SJCRH30 (cell line): ENCODE results near the gene NAP1L4. TPM values are rescaled to one million over a fixed set of nuclear protein-coding genes. Genes with fewer than 3 reads are reported as not detected.

Source experiments
- DNase-seq, 2 experiments: peaks; one replicate each; pipeline ENCODE4 v3.0.0-alpha.2; 2015 to 2020
- H3K27ac ChIP-seq: fragments of 250-450 bp; sonication (Bioruptor Pico); 2 replicates; pipeline ENCODE4 v1.5.1; 2020; ENCODE audit warnings: mild to moderate bottlenecking, moderate library complexity
- H3K27me3 ChIP-seq: fragments of 250-450 bp; sonication (Bioruptor Pico); 2 replicates; pipeline ENCODE4 v1.5.1; 2020; ENCODE audit warnings: mild to moderate bottlenecking, moderate library complexity
- H3K36me3 ChIP-seq: fragments of 250-450 bp; sonication (Bioruptor Pico); 2 replicates; pipeline ENCODE4 v1.5.1; 2020; ENCODE audit warnings: mild to moderate bottlenecking, moderate library complexity
- H3K4me1 ChIP-seq: fragments of 250-450 bp; sonication (Bioruptor Pico); 2 replicates; pipeline ENCODE4 v1.5.1; 2020; ENCODE audit warnings: mild to moderate bottlenecking, moderate library complexity
- H3K4me3 ChIP-seq: fragments of 250-450 bp; sonication (Bioruptor Pico); 2 replicates; pipeline ENCODE4 v1.5.1; 2020; ENCODE audit warnings: mild to moderate bottlenecking, moderate library complexity
- H3K9me3 ChIP-seq: fragments of 250-450 bp; sonication (Bioruptor Pico); replicated peaks from 2 replicates; pipeline ENCODE4 v1.5.1; 2020; ENCODE audit warnings: mild to moderate bottlenecking, moderate library complexity
- total RNA-seq: library from RNA; depleted of rRNA; stranded (reverse); fragments of >200 nt; shearing (Covaris generic); gene quantifications from 2 replicates; pipeline ENCODE4 v1.2.3, GENCODE V29; 2014

NAP1L4 gene
- total RNA-seq, 1 experiment from 2014 or later = 168 TPM

GRCh38 chr11:3016861-3017260 is 24.7 kb upstream of the NAP1L4 start:
- Histone ChIP-seq H3K4me1 (no peaks in the 10 kb centered on the region), H3K27ac (no peak overlapping the region), H3K27me3 (no peaks in the 10 kb centered on the region), H3K36me3 (peaks cover 20% of the 10 kb centered on the region), H3K4me3 (no peak overlapping the region), H3K9me3 (no peaks in the 10 kb centered on the region)
- no peak for DNase-seq

DNA sequence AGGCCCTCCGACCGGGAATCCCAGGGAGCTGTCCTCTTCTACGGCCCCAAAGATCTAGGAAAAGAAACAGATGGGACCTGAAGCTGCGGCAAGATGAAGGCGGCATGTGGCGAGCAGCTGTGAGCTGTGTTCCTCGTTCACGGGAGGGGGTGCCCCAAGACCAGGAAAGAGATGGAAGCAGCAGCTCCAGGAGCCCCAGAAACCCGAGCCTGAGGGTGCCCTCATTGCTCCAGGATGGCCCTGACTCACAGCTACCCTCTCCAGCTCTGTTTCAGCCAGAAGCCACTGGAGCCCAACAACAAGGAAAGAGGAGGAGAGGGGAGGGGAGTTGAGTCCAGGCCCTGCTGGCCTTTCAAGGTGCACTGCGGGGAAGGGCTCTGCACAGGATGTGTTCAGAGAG is 23.7 kb upstream of the NAP1L4 start:
- H3K4me3 ChIP-seq = no peak overlapping the region
- H3K9me3 ChIP-seq = no peaks in the 10 kb centered on the region
- peaks cover 21% of the 10 kb centered on the region for H3K36me3 ChIP-seq
- no peak for DNase-seq
- no peaks in the 10 kb centered on the region for H3K4me1 ChIP-seq
- no peak overlapping the region for H3K27ac ChIP-seq
- H3K27me3 ChIP-seq = no peaks in the 10 kb centered on the region

GRCh38 chr11:3014943-3015342 is 22.8 kb upstream of the NAP1L4 start:
- DNase-seq = no peak
- Histone ChIP-seq H3K27ac (no peak overlapping the region), H3K4me3 (no peak overlapping the region)

DNA sequence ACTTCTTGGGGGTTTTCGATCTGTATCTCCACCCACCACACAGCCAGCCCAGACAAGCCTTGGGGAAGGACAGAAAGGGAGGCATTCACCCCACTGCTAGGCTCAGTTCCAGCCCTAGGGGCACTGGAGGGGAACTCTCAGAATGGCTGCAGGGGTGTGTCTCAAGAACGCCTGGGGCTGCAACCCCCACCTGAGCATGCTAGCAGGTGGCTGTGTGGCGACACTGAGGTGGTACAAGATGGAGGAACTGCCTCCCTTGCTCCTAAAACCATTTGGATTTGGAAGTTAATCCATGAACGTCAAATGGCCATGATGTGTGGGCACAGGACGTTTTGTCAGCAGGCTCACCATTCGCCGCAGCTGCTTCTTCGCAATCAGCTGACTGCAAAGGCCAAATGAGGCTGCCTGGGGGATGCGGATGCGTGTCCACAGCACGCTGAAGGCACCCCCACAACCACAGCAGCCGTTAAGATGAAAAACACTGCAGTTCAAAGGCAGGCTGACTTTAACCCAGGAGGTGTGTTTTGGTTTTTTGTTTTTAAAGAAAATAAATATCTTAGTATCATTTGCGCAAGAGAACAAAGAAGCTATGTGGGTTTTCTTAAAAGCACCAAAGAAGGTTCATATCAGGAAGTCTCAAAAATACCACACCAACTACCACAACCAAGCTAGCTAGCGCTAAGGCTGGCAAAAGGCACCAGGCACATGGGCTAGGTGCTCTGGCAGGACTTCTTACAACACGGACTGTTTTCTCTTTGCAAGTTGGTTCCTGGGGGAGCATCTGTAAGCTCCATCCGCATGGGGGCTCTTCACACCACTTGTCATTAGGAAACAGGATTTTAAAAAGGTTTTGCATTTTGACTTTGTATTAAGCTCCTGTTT is 22.2 kb upstream of the NAP1L4 start:
- H3K4me3 ChIP-seq = no peak overlapping the region
- peaks cover 21% of the 10 kb centered on the region for H3K36me3 ChIP-seq
- H3K4me1 ChIP-seq = no peaks in the 10 kb centered on the region
- no peaks in the 10 kb centered on the region for H3K9me3 ChIP-seq
- no peak for DNase-seq
- H3K27ac ChIP-seq = no peak overlapping the region
- H3K27me3 ChIP-seq = no peaks in the 10 kb centered on the region

More at GRCh38 chr11:3014943-3015342, 22.8 kb upstream of the NAP1L4 start:
- H3K27me3 ChIP-seq = no peaks in the 10 kb centered on the region
- H3K36me3 ChIP-seq = peaks cover 21% of the 10 kb centered on the region
- H3K9me3 ChIP-seq = no peaks in the 10 kb centered on the region
- no peaks in the 10 kb centered on the region for H3K4me1 ChIP-seq

DNA sequence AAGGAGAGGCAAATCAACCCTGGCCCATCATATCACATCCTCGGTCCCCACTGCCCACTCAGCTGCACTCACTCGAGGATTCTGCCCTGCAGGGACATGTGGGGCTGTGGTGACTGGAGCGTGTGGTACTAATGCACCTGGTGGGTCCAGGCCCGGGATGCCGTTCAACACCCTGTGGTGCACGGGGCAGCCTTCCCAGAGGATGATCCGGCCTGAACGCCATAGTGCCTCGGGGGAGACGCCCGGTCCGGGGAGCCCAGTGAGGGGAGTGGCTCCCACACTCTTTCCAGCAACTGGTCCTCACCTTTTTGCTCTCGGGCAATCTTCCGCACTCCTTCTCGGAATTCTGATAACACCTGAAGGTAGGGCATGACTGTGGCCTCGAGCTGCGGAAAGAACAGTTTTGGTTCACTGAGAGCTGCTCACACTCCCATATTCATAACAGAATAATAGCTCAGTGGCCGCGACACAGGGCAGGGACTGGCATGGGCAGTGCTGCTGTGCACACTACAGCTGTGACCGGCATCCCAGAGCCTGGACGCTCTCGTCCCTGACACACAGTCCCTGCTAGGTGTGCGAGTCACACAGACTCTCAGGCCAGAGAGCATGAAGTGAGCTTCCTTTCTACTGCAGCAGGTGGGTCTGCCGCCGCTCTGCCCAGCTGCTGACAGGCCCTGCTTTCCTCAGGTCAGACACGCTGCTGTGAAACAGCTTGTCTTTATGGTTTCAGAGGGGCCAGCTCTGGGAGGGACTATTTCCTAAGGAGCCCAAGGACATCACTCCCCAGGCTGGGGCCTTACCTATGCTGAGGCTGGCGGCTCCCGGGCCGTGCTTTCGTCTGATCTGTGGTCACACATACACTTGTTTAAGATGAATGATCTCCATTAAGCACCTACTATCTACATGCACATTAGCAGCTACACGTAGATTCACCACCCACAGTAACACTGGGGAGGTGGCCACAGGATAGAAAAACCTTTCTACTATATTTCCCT is 20.1 kb upstream of the NAP1L4 start:
- no peak overlapping the region for H3K27ac ChIP-seq
- DNase-seq = no peak

GRCh38 chr11:3010521-3011275 is 18.6 kb upstream of the NAP1L4 start:
- no peak overlapping the region for H3K27ac ChIP-seq
- no peak overlapping the region for H3K4me3 ChIP-seq
- H3K36me3 ChIP-seq = peaks cover 7% of the 10 kb centered on the region; the same call in 1 of the 2 replicates
- H3K27me3 ChIP-seq = no peaks in the 10 kb centered on the region
- H3K9me3 ChIP-seq = no peaks in the 10 kb centered on the region
- peak; percentile 24 to 31 for DNase-seq
- no peaks in the 10 kb centered on the region for H3K4me1 ChIP-seq

More for the DNA sequence above, 20.1 kb upstream of the NAP1L4 start:
- Histone ChIP-seq H3K4me1 (no peaks in the 10 kb centered on the region), H3K27me3 (no peaks in the 10 kb centered on the region), H3K36me3 (peaks cover 15% of the 10 kb centered on the region), H3K9me3 (no peaks in the 10 kb centered on the region), H3K4me3 (no peak overlapping the region)

- Histone ChIP-seq H3K27ac (no peak overlapping the region), H3K36me3 (peaks cover 7% of the 10 kb centered on the region; the same call in 1 of the 2 replicates), H3K27me3 (no peaks in the 10 kb centered on the region), H3K4me1 (no peaks in the 10 kb centered on the region), H3K4me3 (no peak overlapping the region), H3K9me3 (no peaks in the 10 kb centered on the region)
- no peak for DNase-seq
Observed at GRCh38 chr11:3010004-3010403, 17.9 kb upstream of the NAP1L4 start.

DNA sequence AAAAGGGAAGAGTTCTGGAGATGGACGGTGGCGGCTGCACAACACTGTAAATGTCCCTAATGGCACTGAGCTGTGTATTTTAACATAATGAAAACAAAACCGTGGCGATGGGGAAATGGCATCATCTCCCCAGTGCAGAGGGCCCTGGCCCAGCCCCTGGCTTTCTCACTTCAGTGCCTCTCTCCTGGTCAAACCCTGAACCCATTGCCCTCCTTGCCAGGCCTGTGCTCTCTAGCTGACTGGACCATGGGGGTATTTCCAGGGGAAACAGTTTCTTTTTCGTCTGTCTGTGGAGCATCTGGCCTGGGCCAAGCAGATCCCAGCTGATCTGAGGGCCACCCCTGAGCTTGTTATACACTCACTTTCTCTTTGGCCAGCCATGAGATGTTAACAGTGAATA is 17.4 kb upstream of the NAP1L4 start:
- Histone ChIP-seq H3K27me3 (no peaks in the 10 kb centered on the region), H3K27ac (no peak overlapping the region), H3K4me3 (no peak overlapping the region), H3K36me3 (peaks cover 9% of the 10 kb centered on the region; the same call in 1 of the 2 replicates), H3K4me1 (no peaks in the 10 kb centered on the region), H3K9me3 (no peaks in the 10 kb centered on the region)
- no peak for DNase-seq

DNA sequence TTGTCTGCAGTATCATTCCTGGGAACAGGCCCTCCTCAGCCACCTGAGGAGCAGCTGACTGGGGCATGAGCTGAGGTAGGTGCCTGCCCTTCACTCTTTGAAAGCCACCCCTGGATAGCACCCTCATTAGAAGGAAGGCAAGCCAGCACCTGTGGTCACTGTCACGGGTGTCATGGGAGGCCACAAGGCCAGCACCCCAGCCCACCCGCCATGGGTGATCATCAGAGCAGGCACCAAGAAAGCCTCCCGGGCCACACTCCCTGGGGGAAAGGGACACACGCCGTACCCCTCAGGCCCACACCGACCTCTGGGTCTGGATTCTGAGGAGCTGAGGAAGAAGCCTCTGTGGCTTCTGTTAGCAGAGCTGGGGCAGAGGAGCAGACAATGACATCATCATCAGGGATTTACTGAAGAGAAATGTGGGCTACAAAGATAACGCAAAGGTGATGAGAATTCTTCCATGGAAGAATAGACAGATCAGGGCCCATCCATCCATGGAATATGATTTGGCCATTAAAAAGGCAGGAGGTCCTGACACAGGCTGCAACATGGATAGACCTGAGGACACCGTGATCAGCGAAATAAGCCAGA is 16.7 kb upstream of the NAP1L4 start:
- Histone ChIP-seq H3K4me1 (no peaks in the 10 kb centered on the region), H3K4me3 (no peak overlapping the region), H3K9me3 (no peaks in the 10 kb centered on the region), H3K27me3 (no peaks in the 10 kb centered on the region), H3K27ac (no peak overlapping the region), H3K36me3 (peaks cover 9% of the 10 kb centered on the region; the same call in 1 of the 2 replicates)
- DNase-seq = no peak

- DNase-seq = no peak
Observed at GRCh38 chr11:3007404-3008010, 15.4 kb upstream of the NAP1L4 start.

GRCh38 chr11:3006505-3007260 is 14.6 kb upstream of the NAP1L4 start:
- Histone ChIP-seq H3K36me3 (peaks cover 7% of the 10 kb centered on the region; the same call in 1 of the 2 replicates), H3K27ac (no peak overlapping the region), H3K4me1 (no peaks in the 10 kb centered on the region; the same call in 1 of the 2 replicates), H3K4me3 (no peak overlapping the region), H3K9me3 (no peaks in the 10 kb centered on the region), H3K27me3 (no peaks in the 10 kb centered on the region)
- DNase-seq = no peak

More at GRCh38 chr11:3007404-3008010, 15.4 kb upstream of the NAP1L4 start:
- Histone ChIP-seq H3K27me3 (no peaks in the 10 kb centered on the region), H3K4me1 (no peaks in the 10 kb centered on the region), H3K4me3 (no peak overlapping the region), H3K9me3 (no peaks in the 10 kb centered on the region), H3K27ac (no peak overlapping the region), H3K36me3 (peaks cover 9% of the 10 kb centered on the region; the same call in 1 of the 2 replicates)

DNA sequence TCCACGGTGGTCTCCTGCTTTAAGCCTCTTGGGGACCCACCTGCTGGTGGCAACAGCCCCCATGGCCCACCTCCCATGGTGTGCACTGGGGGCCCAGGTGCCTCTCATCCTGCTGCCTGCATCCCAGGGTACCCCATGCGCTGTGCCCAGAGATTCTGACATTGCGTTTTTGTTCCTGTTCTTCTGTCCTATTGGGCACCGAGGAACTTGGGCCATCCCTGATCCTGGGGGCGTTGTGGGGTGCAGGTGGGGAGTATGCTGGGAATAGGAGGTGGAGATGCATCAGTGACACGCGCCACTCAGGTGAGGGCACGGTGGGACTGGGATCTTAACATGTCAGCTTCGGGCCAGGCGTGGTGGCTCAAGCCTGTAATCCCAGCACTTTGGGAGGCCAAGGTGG is 12.4 kb upstream of the NAP1L4 start:
- Histone ChIP-seq H3K36me3 (0 out of 2 replicates have a peak, but pooled peaks cover 9% of the 10 kb centered on the region), H3K27me3 (no peaks in the 10 kb centered on the region), H3K4me3 (no peak overlapping the region), H3K9me3 (no peaks in the 10 kb centered on the region), H3K4me1 (peaks cover 10% of the 10 kb centered on the region; the same call in 1 of the 2 replicates), H3K27ac (no peak overlapping the region)
- DNase-seq = no peak
